DMS153 (cell line): ENCODE data around the gene STRA6.

Source experiments
- DNase-seq: peaks from one replicate; lab custom pipeline; 2025; lab: John Stamatoyannopoulos, UW

The STRA6 gene

GRCh38 chr15:74206801-74207281 lies 4.3 kb upstream of the STRA6 start:
- no peak for DNase-seq

GRCh38 chr15:74205582-74205947 lies 3.0 kb upstream of the STRA6 start:
- no peak for DNase-seq

- no peak for DNase-seq
Observed at GRCh38 chr15:74203914-74204431, 1.4 kb upstream of the STRA6 start.

- DNase-seq = no peak
Observed at GRCh38 chr15:74201710-74202420, 722 bp downstream of the STRA6 start.

- DNase-seq = no peak
Observed at GRCh38 chr15:74200871-74201419, 1.6 kb downstream of the STRA6 start.

DNA sequence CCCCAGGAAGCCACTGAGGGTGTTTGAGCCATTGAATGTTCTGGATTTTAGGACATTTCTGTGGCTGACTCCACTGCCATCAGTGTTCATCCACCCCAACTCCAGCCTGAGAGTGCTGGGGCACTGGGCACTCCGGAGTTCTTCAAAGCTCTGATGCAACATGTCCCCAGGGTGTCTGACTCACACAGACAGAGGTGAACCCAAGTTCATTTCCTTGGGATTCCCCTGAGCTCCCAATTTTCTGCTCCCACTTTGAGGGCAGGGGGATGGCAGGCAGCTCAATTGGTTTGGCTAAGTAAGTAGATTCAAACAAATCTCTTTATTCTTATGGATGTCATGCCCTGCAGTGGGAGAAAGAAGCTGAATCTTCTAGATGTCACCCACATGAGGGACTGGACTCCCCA lies 2.2 kb downstream of the STRA6 start:
- DNase-seq = no peak

- no peak for DNase-seq
Observed at GRCh38 chr15:74199297-74199652, 3.3 kb downstream of the STRA6 start.

- no peak for DNase-seq
Observed at GRCh38 chr15:74197176-74197965, 5.2 kb downstream of the STRA6 start.

DNA sequence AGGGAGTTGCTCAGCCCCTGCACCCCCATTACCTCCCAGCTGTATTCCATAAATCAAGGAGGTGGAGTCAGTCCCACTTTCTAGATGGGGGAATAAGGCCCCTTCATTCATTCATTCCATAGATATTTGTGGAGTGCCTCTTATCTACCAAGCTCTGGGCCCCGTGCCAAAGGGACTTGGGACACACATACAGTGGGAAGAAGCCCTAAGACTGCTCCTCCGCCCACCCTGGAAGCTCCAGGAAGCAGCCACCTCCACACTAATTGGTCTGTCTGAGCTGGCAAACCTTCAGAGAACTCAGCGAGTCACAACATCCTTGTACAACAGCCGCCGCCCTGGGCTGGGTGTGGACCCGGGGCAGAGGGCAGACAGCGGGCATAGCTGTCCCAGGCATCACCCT lies 6.4 kb downstream of the STRA6 start:
- no peak for DNase-seq

GRCh38 chr15:74194572-74195559 lies 7.7 kb downstream of the STRA6 start:
- no peak for DNase-seq

- DNase-seq = no peak
Observed at GRCh38 chr15:74193905-74194304, 8.7 kb downstream of the STRA6 start.

DNA sequence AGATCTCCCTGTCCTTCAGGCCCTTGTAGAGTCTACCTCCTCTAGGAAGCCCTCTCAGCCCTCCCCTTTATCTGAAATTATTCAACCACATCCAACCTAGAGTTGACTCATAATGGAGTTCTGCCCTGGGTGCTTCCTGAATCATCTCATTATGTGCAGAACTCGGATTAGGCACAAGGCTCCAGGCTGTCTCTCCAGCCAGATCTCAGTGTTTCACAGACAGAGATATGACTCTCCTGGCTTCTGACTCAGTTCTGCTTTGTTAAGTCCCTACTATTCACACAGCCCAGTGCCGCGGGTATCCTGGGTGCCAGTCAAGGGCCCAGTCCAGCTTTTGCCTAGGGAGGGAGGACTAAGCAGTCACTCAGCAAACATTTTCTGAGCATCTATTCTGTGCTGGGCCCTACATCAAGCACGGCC lies 9.3 kb downstream of the STRA6 start:
- no peak for DNase-seq

DNA sequence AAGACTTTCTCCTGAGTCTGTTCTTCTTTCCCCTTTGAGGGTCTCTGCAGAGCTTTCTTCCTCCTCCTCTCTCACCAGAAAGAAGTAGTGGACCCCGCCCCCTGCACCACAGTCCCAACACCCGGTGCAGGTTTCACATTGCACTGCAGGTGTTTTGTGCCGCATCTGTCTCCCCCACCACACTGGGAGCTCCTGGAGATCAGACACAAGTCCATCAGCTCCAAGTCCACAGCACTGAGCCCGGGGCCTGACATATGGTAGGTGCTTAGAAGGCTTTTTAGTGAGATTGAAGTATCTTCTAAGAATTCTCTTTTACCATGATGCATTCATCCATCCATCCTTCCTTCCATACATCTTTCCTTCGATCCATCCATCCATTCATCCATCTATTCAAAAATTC lies 9.8 kb downstream of the STRA6 start:
- DNase-seq = no peak

- DNase-seq = no peak
Observed at GRCh38 chr15:74191798-74192197, 10.8 kb downstream of the STRA6 start.

DNA sequence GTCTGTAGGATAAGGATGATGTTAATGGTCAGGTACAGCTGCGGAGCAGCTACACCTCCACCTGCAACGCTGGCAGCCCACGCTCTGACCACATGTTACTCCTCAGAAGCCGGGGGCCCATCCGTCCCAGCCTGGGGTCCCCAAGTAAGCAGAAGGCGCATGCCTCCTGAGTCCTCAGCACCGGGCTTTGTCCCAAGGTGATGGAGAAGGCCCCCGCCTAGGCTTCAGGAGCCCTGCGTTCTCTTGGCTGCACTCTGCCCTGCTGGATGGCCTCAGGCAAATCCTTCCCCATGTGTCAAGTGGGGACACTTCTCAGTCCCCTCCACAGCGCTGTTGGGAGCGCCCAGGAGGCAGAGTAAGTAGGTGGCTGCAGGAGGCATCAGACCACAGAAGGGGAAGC lies 14.4 kb downstream of the STRA6 start:
- no peak for DNase-seq

GRCh38 chr15:74185710-74186348 lies 16.8 kb downstream of the STRA6 start:
- no peak for DNase-seq

DNA sequence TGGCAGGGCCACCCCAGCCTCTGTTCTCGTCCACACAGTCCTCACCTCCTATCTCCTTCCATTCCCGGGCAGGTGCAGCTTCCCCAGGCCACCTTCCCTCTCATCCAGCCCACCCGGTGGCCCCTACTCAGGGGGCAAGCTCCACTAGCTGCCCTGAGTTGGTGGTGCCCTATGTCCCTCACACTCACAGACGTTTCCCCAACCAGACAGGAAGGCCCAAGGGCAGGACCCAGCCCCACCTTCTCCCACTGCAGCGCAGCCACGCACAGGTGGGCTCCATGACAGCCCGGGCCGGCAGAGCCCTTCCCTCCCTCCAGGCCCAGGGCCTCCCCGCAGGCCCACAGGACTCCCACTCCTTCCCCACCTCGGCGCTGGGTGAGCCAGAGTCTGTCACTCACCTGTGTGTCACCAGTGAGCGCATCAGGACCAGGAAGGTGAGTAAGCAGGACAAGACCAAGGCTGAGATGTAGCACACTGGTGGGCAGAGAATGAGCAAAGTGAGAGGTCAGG lies 17.9 kb downstream of the STRA6 start:
- no peak for DNase-seq

- DNase-seq = no peak
Observed at GRCh38 chr15:74182131-74182530, 20.5 kb downstream of the STRA6 start.

GRCh38 chr15:74180881-74181602 lies 21.5 kb downstream of the STRA6 start:
- no peak for DNase-seq
